ENCODE data around the gene HINFP.

Gene HINFP

GRCh38 chr11:119121008-119121810 lies at the start of gene HINFP:
Gene HINFP (plus strand): TSS chr11:119121580. CDS start chr11:119126945, 5,365 bp downstream.
- DNase-seq (ENCODE audit: extremely low read depth in 1 of 2, low read depth in 1 of 2), result peak; percentile 99 to 100

GRCh38 chr11:119077839-119078238 lies 43.5 kb upstream of the HINFP start:
- DNase-seq (ENCODE audit: extremely low read depth in 1 of 2, low read depth in 1 of 2), result no peak

GRCh38 chr11:119078675-119079420 lies 42.5 kb upstream of the HINFP start:
- no peak for DNase-seq (ENCODE audit: extremely low read depth in 1 of 2, low read depth in 1 of 2)

- DNase-seq (ENCODE audit: extremely low read depth in 1 of 2, low read depth in 1 of 2), result no peak
These were observed 39.6 kb upstream of the HINFP start for GRCh38 chr11:119081682-119082260.

- DNase-seq (ENCODE audit: extremely low read depth in 1 of 2, low read depth in 1 of 2), result peak; percentile 87 to 89
These were observed 36.5 kb upstream of the HINFP start, which contains the start of gene HMBS for GRCh38 chr11:119084663-119085436. Gene HMBS (plus strand): TSS chr11:119084881. CDS start chr11:119085034, 153 bp downstream.

GRCh38 chr11:119085437-119085847 lies 35.9 kb upstream of the HINFP start:
- DNase-seq (ENCODE audit: extremely low read depth in 1 of 2, low read depth in 1 of 2), result no peak

- no peak for DNase-seq (ENCODE audit: extremely low read depth in 1 of 2, low read depth in 1 of 2)
These were observed 34.3 kb upstream of the HINFP start for GRCh38 chr11:119087123-119087522.

- no peak for DNase-seq (ENCODE audit: extremely low read depth in 1 of 2, low read depth in 1 of 2)
These were observed 33.6 kb upstream of the HINFP start for GRCh38 chr11:119087747-119088241.

- no peak for DNase-seq (ENCODE audit: extremely low read depth in 1 of 2, low read depth in 1 of 2)
These were observed 33.0 kb upstream of the HINFP start for GRCh38 chr11:119088406-119088805.

- DNase-seq (ENCODE audit: extremely low read depth in 1 of 2, low read depth in 1 of 2), result no peak
These were observed 32.1 kb upstream of the HINFP start for GRCh38 chr11:119089319-119089718.

- no peak for DNase-seq (ENCODE audit: extremely low read depth in 1 of 2, low read depth in 1 of 2)
These were observed 30.2 kb upstream of the HINFP start for GRCh38 chr11:119091178-119091577.

GRCh38 chr11:119091966-119092879 lies 29.2 kb upstream of the HINFP start:
- no peak for DNase-seq (ENCODE audit: extremely low read depth in 1 of 2, low read depth in 1 of 2)

- no peak for DNase-seq (ENCODE audit: extremely low read depth in 1 of 2, low read depth in 1 of 2)
These were observed 28.2 kb upstream of the HINFP start for GRCh38 chr11:119092880-119093842.

GRCh38 chr11:119093942-119094815 lies 27.2 kb upstream of the HINFP start:
- DNase-seq (ENCODE audit: extremely low read depth in 1 of 2, low read depth in 1 of 2), result no peak

GRCh38 chr11:119094816-119095065 lies 26.6 kb upstream of the HINFP start:
- DNase-seq (ENCODE audit: extremely low read depth in 1 of 2, low read depth in 1 of 2), result no peak

- peak; percentile 98 to 99 for DNase-seq (ENCODE audit: extremely low read depth in 1 of 2, low read depth in 1 of 2)
These were observed 26.1 kb upstream of the HINFP start for GRCh38 chr11:119095066-119095880.

GRCh38 chr11:119099711-119100110 lies 21.7 kb upstream of the HINFP start:
- DNase-seq (ENCODE audit: extremely low read depth in 1 of 2, low read depth in 1 of 2), result no peak
